ENCODE measurements around the gene AGBL3.

- TF ChIP-seq L3MBTL2 (conservative IDR thresholded peaks at IDR 0.05) (no peak), SP1 (IDR thresholded peaks at IDR 0.05) (no peak), HDGF (IDR thresholded peaks at IDR 0.05; ENCODE audit: borderline replicate concordance) (no peak), ELF4 (IDR thresholded peaks at IDR 0.05) (no peak), ZNF384 (IDR thresholded peaks at IDR 0.05) (no peak), ARNT (IDR thresholded peaks at IDR 0.05) (no peak), BHLHE40 (IDR thresholded peaks at IDR 0.05; ENCODE audit: borderline replicate concordance) (no peak), FOXM1 (IDR thresholded peaks at IDR 0.05; ENCODE audit: borderline replicate concordance) (no peak)
These were observed 170.0 kb downstream of the AGBL3 start for GRCh38 chr7:135156290-135156689.

Measured in HEK293T (cell line).